GM13976 (cell line): Measurements from ENCODE around the gene OR10G3.

Experiments
- DNase-seq: peaks from one replicate; pipeline ENCODE4 v3.0.0; 2012; ENCODE audit warnings: low spot score
- in situ Hi-C: fragments of 300-500 bp; cut with MboI; formaldehyde crosslinking; loops from one replicate; pipeline ENCODE4 v1.12.0; 2022; ENCODE audit warnings: low sequenced_read_pairs, mixed read lengths, inconsistent platforms; ENCODE audit not compliant: unreplicated experiment
- TF ChIP-seq, protein P1 (sequence below): IDR thresholded peaks from 2 replicates; pipeline ENCODE4 v1.5.1; 2012; ENCODE audit warnings: borderline replicate concordance, mild to moderate bottlenecking; ENCODE audit not compliant: insufficient read depth; ENCODE audit errors: extremely low read depth, missing control alignments, control extremely low read depth

OR10G3 gene

DNA sequence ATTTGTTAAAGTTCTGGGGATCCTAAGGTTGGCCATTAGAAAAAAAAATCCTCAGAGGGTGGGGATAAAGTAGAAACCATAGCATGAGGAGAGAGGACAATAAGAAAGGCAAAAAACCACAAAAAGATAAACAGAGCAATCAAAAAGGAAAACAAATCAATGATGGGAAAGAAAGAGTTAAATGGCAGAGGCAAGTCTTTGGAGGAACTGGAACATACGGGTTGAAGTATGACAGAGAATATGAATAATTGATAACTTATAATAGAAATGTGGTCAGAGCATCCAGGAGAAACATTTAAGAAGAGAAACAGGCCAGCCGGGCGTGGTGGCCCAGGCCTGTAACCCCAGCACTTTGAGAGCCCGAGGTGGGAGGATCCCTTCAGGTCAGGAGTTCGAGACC, 35.9 kb downstream of the OR10G3 start:
- in situ Hi-C loops = no loop called here
- TF ChIP-seq, protein P1, sequence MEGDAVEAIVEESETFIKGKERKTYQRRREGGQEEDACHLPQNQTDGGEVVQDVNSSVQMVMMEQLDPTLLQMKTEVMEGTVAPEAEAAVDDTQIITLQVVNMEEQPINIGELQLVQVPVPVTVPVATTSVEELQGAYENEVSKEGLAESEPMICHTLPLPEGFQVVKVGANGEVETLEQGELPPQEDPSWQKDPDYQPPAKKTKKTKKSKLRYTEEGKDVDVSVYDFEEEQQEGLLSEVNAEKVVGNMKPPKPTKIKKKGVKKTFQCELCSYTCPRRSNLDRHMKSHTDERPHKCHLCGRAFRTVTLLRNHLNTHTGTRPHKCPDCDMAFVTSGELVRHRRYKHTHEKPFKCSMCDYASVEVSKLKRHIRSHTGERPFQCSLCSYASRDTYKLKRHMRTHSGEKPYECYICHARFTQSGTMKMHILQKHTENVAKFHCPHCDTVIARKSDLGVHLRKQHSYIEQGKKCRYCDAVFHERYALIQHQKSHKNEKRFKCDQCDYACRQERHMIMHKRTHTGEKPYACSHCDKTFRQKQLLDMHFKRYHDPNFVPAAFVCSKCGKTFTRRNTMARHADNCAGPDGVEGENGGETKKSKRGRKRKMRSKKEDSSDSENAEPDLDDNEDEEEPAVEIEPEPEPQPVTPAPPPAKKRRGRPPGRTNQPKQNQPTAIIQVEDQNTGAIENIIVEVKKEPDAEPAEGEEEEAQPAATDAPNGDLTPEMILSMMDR = no peak
- no peak for DNase-seq

DNA sequence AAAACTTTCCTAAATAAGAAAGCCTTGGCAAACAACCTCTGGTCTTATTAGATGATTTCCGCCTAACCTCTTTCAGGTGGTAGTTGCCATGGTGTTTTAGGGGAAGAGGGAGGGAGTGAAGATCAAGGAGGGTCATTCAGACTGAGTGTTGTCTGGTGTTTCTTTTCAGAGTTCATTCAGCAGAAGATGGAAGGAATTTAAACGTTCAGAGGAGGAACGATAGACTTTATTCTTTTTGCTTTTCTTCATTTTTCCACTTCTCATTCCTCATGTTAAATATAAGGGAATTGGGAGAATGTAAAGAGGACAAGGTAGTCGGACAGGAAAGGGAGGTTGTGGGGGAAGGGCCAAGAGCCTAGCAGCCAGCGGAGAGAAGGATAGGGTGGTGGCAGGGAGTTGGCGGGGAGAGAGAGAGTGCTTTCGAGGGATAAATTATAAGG, 36.3 kb downstream of the OR10G3 start:
- in situ Hi-C loops = no loop called here
- TF ChIP-seq, protein P1 = no peak
- DNase-seq = no peak

DNA sequence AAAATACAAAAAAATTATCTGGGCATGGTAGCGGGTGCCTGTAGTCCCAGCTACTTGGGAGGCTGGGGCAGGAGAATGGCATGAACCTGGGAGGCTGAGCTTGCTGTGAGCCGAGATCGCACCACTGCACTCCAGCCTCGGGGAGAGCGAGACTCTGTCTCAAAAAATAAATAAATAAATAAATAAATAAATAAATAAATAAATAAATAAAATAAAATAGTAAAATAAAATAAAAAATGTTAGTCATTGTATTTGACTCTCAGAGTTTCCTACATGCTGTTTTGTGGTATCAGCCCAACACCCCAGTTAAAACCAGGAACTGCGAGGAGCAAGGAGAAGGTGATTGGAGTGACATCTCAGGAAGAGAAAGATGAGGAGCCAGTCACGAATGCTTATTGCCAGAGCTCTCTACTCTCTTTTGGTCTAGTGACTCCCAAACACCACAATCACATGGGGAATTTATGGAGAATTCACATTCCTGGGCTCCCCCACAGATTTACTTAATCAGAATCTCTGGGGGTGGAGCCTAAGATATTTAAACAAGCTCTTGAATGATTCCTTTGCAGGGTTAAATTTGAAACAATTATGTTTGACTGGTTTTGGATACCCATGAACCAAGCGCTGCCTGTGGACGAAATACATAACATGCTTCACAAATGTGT, 38.3 kb downstream of the OR10G3 start:
- TF ChIP-seq, protein P1 = no peak
- in situ Hi-C loops = no loop called here
- no peak for DNase-seq

DNA sequence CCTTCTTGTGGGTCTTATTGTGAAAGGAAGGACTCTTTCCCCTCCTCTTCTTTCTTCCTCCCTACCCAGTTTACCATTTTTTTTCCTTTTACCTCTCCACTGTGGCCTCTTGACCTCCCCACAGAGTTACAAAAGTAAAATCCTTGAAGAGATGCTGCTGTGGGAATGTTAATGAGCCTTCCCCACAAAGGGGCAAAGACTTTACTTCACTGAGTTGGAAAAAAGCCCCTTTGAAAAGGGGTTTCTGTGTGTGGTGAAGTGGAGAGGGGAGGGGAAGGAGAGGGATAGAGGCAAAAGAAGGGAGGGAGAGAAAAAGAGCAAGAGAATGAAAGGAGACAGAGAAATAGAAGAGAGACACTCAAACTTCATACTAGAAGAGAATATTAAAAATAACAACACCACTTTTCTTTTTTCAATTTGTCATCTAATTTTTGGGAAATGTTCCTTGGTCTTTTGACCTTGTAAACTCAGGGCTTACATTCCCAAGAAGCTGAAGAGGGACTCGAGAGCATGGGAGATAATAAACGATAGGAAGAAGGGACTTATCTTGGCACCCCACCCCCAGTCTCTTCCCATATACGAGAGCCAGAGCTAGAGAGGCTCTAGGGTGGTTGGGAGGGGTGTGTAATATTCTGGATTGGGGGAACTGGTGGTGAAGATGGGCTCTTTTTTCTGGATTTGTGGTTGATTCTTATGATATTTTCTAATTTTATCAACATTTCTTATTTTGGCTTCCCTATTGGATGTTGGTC, 40.5 kb downstream of the OR10G3 start:
- in situ Hi-C loops = no loop called here
- TF ChIP-seq, protein P1 = no peak
- no peak for DNase-seq

DNA sequence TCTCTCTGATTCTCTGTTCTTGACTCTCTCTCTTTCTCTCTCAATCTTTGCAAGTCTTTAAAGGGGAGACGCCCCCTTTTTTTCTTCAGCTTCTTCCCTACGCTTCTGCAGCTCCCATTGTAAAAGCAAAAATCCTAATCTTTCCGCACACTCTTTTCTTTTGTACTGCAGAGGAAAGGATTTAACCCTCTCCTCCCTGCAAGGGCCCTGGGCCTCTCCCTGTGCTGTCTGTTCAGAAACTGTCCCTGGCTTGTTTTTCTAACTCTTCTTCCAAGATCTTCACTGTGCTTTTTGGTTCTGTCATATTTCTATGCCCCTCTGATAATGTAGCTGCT, 42.8 kb downstream of the OR10G3 start:
- in situ Hi-C loops = no loop called here
- TF ChIP-seq, protein P1 = no peak
- no peak for DNase-seq

DNA sequence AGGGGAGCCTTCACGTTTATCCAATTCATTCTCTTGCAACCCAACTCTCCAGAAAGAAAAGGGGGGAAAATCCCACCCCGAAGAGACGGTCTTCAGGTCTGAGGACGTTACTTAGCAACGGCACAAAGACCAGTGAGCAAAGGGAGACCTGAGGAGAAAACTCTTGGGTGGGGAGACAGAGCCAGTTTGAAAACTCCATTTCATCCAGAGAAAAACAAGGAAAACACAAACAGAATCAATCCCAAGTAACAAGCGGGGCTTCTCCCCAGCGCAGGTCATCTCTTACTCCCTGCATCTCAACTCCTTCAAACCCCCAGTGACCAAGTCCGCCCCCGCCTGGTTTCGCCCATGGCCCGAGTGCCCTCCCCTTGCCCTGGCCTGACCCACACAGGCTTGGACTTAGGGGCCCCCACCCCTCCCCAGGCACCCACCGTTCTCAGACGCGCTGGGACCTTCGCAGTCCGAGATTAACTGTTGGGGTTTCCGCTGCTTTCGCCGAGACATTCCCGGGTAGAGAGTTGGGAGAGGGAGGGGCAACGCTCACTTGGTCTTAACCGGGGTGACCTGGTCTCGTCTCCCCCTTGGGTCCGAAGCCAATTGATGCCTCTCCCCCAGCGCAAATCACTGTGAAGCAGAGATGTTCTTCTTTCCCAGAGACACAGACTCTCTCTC, 43.3 kb downstream of the OR10G3 start:
- TF ChIP-seq, protein P1 = no peak
- in situ Hi-C loops = no loop called here
- DNase-seq = no peak
